HepG2 (cell line): ENCODE results near the gene TBC1D1. TPM values are rescaled to one million over a fixed set of nuclear protein-coding genes. Genes with fewer than 3 reads are reported as not detected.

Experiments used
- GTF2F1 ChIP-seq: fragments of 150-350 bp; IDR thresholded peaks from 2 replicates; pipeline ENCODE4 v1.6.1; 2014; ENCODE audit warnings: low read length
- HOXA3 ChIP-seq: sonication (generic); formaldehyde crosslinking; IDR thresholded peaks from 2 replicates; pipeline ENCODE4 v1.5.0; 2020; ENCODE audit warnings: missing genetic modification reagents
- YEATS2 ChIP-seq: sonication (generic); formaldehyde crosslinking; IDR thresholded peaks from 2 replicates; pipeline ENCODE4 v1.4.0; 2020; ENCODE audit warnings: missing genetic modification reagents, borderline replicate concordance
- ZFY ChIP-seq: sonication (generic); formaldehyde crosslinking; IDR thresholded peaks from 2 replicates; pipeline ENCODE4 v1.4.0; 2020; ENCODE audit warnings: missing genetic modification reagents
- ZNF33B ChIP-seq: sonication (generic); formaldehyde crosslinking; IDR thresholded peaks from 2 replicates; pipeline ENCODE4 v1.5.1; 2020; ENCODE audit warnings: mild to moderate bottlenecking, missing genetic modification reagents
- ZNF547 ChIP-seq: sonication (generic); formaldehyde crosslinking; IDR thresholded peaks from 2 replicates; pipeline ENCODE4 v1.5.1; 2020; ENCODE audit warnings: mild to moderate bottlenecking, missing genetic modification reagents
- ZNF605 ChIP-seq: sonication (generic); formaldehyde crosslinking; IDR thresholded peaks from 2 replicates; pipeline ENCODE4 v1.8.0; 2022; ENCODE audit warnings: mild to moderate bottlenecking, missing genetic modification reagents
- ZNF703 ChIP-seq: sonication (generic); formaldehyde crosslinking; IDR thresholded peaks from 2 replicates; pipeline ENCODE4 v1.5.1; 2020; ENCODE audit warnings: missing genetic modification reagents, mild to moderate bottlenecking, moderate library complexity, borderline replicate concordance
- polyA plus RNA-seq, 8 experiments: library from polyadenylated mRNA; depleted of rRNA in 3 of 8; stranded (reverse) in 7 of 8; unstranded in 1 of 8; fragments of >200 nt; fragmentation: Illumina TruSeq in 4 of 8; extraction: Trizol in 4 of 8; gene quantifications; 2 replicates each; pipeline versions ENCODE4 v1.2.1 to v1.2.3, GENCODE V29; 2011 to 2016; ENCODE audit warnings: low read depth in 4 of 8, missing spikeins in 1 of 8, mixed read lengths in 1 of 8; ENCODE audit not compliant: insufficient read depth in 1 of 8
- total RNA-seq, 5 experiments: library from RNA; depleted of rRNA; stranded (reverse); fragments of >200 nt; fragmentation: Illumina TruSeq; extraction: Trizol; gene quantifications; 2 replicates each; pipeline ENCODE4 v1.2.3, GENCODE V29; 2016; ENCODE audit warnings: low read depth in 1 of 5
- TF ChIP-seq, protein P1 (sequence below): sonication (generic); formaldehyde crosslinking; IDR thresholded peaks from 2 replicates; pipeline ENCODE4 v1.4.0; 2020; ENCODE audit warnings: missing genetic modification reagents
- TF ChIP-seq, protein P2 (sequence below): sonication (generic); formaldehyde crosslinking; IDR thresholded peaks from 2 replicates; pipeline ENCODE4 v1.4.0; 2020; ENCODE audit warnings: mild to moderate bottlenecking, missing genetic modification reagents

TBC1D1 gene
- total and polyA plus RNA-seq, 2 of the 13 experiments (the other 11 are each of a cell fraction or from before 2014, with no cell fraction given) = 37.3 to 62.8 TPM

- TF ChIP-seq, protein P1, sequence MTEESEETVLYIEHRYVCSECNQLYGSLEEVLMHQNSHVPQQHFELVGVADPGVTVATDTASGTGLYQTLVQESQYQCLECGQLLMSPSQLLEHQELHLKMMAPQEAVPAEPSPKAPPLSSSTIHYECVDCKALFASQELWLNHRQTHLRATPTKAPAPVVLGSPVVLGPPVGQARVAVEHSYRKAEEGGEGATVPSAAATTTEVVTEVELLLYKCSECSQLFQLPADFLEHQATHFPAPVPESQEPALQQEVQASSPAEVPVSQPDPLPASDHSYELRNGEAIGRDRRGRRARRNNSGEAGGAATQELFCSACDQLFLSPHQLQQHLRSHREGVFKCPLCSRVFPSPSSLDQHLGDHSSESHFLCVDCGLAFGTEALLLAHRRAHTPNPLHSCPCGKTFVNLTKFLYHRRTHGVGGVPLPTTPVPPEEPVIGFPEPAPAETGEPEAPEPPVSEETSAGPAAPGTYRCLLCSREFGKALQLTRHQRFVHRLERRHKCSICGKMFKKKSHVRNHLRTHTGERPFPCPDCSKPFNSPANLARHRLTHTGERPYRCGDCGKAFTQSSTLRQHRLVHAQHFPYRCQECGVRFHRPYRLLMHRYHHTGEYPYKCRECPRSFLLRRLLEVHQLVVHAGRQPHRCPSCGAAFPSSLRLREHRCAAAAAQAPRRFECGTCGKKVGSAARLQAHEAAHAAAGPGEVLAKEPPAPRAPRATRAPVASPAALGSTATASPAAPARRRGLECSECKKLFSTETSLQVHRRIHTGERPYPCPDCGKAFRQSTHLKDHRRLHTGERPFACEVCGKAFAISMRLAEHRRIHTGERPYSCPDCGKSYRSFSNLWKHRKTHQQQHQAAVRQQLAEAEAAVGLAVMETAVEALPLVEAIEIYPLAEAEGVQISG (CRISPR knock-in tag) = peak; percentile 38
- TF ChIP-seq, protein P2, sequence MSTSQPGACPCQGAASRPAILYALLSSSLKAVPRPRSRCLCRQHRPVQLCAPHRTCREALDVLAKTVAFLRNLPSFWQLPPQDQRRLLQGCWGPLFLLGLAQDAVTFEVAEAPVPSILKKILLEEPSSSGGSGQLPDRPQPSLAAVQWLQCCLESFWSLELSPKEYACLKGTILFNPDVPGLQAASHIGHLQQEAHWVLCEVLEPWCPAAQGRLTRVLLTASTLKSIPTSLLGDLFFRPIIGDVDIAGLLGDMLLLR = 0 out of 2 replicates have a peak, but pooled peaks have one; percentile 20
- TF ChIP-seq YEATS2 (CRISPR knock-in tag) = no peak
- TF ChIP-seq ZNF703 (CRISPR knock-in tag) = 0 out of 2 replicates have a peak, but pooled peaks have one; percentile 38
- TF ChIP-seq GTF2F1 = no peak
- 0 out of 2 replicates have a peak, but pooled peaks have one; percentile 29 for TF ChIP-seq ZNF33B
- peak; percentile 73 for TF ChIP-seq ZFY
- peak; percentile 63 for TF ChIP-seq ZNF605 (CRISPR knock-in tag)
- TF ChIP-seq ZNF547 = 0 out of 2 replicates have a peak, but pooled peaks have one; percentile 70
- peak; percentile 70 for TF ChIP-seq HOXA3 (CRISPR knock-in tag)
Measured at GRCh38 chr4:37977471-37978247, 86.8 kb downstream of the TBC1D1 start (continued).
